ENCODE measurements around the gene MDFIC2.

DNA sequence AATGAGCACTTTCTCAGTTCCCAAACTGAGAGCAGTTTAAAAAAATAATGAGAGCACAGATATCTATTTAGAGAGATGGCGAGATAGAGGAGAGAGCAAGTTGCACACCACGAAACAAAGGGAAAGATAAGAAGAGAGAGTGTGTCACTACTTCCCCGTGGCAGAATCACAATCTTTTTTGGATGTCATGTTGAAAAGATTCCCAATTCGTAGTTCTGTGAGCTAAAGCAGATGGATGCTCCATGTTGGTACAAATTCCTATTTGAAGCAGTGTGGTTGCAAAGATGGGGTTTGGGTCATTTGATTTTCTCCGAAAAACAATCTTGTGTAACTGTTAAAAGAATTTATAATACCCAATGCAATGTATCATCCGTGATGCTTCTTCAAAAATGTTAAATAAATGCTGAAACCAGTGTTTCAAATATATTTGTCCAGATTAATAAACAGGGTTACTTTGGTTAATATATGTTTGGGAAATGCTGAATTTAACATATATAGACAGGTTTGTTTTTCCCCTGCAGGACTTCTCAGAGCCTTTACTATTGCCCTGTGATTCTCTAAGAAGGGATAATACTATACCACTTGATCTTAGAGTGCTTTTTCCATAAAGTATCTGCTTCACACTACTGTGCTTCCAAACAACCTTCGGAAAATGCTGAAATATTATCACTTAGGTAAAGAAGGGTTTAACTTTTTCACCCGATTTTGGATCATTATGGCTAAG is 128.5 kb downstream of the MDFIC2 start:
- TF ChIP-seq, protein P1, sequence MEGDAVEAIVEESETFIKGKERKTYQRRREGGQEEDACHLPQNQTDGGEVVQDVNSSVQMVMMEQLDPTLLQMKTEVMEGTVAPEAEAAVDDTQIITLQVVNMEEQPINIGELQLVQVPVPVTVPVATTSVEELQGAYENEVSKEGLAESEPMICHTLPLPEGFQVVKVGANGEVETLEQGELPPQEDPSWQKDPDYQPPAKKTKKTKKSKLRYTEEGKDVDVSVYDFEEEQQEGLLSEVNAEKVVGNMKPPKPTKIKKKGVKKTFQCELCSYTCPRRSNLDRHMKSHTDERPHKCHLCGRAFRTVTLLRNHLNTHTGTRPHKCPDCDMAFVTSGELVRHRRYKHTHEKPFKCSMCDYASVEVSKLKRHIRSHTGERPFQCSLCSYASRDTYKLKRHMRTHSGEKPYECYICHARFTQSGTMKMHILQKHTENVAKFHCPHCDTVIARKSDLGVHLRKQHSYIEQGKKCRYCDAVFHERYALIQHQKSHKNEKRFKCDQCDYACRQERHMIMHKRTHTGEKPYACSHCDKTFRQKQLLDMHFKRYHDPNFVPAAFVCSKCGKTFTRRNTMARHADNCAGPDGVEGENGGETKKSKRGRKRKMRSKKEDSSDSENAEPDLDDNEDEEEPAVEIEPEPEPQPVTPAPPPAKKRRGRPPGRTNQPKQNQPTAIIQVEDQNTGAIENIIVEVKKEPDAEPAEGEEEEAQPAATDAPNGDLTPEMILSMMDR (IDR thresholded peaks at IDR 0.05): no peak
- TF ChIP-seq POLR2A (IDR thresholded peaks at IDR 0.05) (no peak), POLR2AphosphoS5 (IDR thresholded peaks at IDR 0.05) (no peak)
